HG03025 (cell line): ENCODE data around the gene COX7B2.

Experiments
- ATAC-seq: cut with Tn5 transposase; IDR thresholded peaks from one replicate; pipeline ENCODE4 v1.9.1; 2021; ENCODE audit warnings: mild to moderate bottlenecking, moderate library complexity; ENCODE audit not compliant: unreplicated experiment, low FRiP score

The COX7B2 gene

DNA sequence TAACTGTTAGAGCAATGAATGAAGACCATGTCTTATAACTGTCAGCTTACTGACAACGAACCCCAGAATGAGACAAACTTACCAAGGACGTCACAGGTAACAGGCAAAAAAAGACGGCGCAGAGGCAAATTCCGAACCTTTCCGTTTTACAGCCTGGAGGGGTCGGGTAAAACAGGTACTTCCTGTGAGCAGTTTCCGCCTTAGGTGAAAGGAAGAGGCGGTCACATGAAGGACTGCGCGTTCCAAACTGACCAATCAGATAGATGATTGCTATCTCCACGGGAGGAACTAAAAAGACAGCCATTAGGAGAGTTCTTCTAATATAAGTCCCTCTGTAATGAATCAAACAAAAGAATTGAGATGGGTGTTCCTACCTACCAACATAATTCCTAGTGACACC is at the start of gene COX7B2:
Gene COX7B2 (minus strand): TSS at position 168 of the 400 bp plus-strand sequence. CDS start 174,053 bp downstream, outside the sequence.
- ATAC-seq, result no peak

GRCh38 chr4:46956451-46956850 is 47.4 kb upstream of the COX7B2 start:
- ATAC-seq, result no peak

DNA sequence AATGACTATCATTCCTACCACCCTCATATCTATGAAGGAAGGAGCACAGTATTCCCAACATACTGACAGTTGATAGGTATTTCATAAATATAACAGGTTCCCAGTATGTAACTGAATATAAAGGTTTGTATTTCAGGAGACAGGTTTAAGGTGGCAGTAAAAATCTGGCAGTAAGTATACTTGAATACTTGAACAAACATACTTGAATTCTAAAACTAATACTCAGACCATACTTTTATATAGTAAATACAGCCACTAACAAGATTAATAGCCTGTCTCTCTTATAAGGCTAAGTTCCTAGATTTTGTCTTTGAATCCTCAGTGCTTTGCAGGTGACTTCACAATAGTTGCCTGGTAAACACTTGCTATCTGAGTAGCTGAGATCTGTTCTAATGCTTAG is 46.6 kb upstream of the COX7B2 start:
- ATAC-seq, result no peak

- no peak for ATAC-seq
Measured at GRCh38 chr4:46954643-46955042, 45.6 kb upstream of the COX7B2 start.

GRCh38 chr4:46953564-46953963 is 44.5 kb upstream of the COX7B2 start:
- ATAC-seq, result no peak

DNA sequence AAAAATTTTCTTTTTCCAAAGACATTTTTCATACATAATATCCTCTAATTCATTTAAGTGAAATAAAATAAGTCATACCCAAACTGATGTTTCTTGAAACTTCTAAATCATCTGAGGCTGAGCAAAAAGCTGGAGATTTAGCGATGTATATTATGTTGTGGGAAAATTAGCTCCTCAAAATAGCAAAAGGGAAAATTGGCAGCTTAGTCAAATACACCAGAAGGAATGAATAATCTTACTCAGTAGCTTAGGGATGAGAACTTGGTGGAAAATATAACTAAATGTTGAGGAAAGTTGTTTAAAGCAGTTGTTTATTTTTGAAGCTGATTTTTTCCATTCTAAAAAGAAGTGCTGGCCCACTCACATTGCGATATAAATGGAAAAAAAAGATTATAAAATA is 43.4 kb upstream of the COX7B2 start:
- no peak for ATAC-seq

- ATAC-seq, result no peak
Measured at GRCh38 chr4:46950826-46951225, 41.8 kb upstream of the COX7B2 start.

DNA sequence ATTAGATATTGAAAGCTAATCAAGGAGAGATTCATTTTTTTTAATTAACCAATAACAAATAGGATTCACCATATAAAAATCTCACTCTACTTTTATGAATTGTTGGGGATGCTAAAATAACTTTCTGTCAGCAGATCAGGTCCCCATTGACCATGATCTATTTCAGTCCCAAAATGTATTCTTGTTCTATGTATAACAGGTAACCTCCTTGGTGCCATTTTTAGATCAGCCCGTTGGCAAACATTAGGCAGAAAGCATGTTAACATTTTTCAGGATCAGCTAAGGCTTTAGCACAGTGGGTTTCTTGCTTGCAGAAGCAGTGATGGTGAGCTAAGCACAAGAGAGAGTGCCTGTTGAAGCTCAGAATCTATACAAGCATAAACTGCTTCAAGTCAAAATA is 40.8 kb upstream of the COX7B2 start:
- no peak for ATAC-seq

GRCh38 chr4:46947541-46947940 is 38.5 kb upstream of the COX7B2 start:
- ATAC-seq, result no peak

GRCh38 chr4:46946919-46947536 is 38.0 kb upstream of the COX7B2 start:
- ATAC-seq, result no peak

- ATAC-seq, result no peak
Measured at GRCh38 chr4:46945062-46945461, 36.0 kb upstream of the COX7B2 start.

- no peak for ATAC-seq
Measured at GRCh38 chr4:46944345-46944744, 35.3 kb upstream of the COX7B2 start.

- no peak for ATAC-seq
Measured at GRCh38 chr4:46937493-46937892, 28.4 kb upstream of the COX7B2 start.

GRCh38 chr4:46934726-46935125 is 25.7 kb upstream of the COX7B2 start:
- no peak for ATAC-seq

DNA sequence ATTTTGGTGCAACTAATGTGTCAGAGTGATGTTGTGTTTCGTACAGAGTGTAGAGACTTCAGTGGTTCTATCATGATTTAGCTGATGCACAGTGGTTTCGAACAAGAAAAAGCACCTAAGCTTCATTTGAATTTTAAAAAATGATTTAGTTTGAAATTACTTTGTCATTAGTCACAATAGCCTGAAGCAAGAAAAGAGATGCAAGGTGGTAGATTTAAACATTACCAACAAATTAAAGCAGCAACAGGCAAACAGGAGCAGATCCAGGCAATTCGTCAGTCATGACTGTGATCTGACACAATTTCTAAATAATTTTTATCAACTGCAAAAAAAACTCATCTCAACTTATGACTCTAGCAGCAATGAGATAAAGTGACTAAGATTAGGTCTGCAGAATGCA is 24.6 kb upstream of the COX7B2 start:
- no peak for ATAC-seq

- peak; percentile 80 for ATAC-seq
Measured at GRCh38 chr4:46931981-46932380, 22.9 kb upstream of the COX7B2 start.

DNA sequence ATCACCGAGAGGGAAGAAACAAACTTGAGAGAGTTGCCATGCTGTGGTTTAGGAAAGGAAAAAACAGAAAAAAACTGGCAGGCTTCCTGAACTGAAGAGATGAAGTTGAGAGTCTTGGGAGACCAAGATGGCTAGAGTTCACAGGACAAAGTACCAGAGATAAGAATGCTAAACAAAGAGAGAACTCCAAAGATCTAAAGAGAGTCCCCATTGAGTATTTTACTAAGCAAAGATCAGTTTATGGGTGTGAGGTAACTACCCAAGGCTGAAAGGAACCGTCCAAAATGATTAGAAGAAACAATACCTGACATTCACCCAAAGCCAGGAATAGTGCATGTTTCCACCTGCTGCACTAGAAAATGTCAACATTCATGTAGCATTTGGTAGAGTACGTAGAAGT is 21.8 kb upstream of the COX7B2 start:
- no peak for ATAC-seq

DNA sequence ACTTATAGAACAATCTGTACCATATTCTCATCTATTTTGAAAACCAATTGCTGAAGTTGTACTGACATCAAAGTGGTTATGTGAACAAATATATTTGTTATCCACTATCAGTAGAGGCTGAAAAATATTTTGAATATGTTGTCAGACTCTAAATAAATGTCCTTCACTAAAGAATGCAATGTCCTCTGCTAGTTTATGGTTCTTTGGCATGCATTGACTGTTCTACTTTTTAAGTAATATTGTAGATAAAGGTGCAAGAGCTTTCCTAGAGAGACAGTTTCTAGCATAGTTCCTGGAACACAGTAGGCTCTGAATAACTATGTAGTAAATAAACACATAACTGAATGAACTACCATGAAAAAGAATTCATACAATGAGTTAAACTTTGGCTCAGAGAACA is 18.2 kb upstream of the COX7B2 start:
- no peak for ATAC-seq

- no peak for ATAC-seq
Measured at GRCh38 chr4:46924789-46925529, 15.9 kb upstream of the COX7B2 start.

- no peak for ATAC-seq
Measured at GRCh38 chr4:46922205-46922604, 13.2 kb upstream of the COX7B2 start.

DNA sequence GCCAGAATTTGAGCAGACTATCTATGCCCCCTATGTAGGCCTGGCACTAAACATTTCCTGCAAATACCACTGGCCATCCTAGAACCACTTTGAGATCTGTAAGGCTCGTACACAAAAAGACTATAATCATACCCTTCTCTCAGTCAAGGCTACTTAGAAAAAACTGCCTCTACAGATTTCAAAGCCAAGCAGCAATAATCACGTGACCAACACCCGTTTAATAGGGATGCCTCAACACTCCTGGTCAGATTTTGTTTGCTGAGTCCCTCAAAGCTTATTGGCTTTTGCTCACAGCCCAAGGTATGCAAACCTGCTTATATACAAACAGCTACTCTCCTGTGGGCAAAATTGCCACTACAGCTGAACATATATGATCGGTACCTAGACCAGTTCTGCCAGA is 897 bp downstream of the COX7B2 start:
- no peak for ATAC-seq

GRCh38 chr4:46900082-46900481 is 9.0 kb downstream of the COX7B2 start:
- ATAC-seq, result no peak
